MM.1S (cell line): ENCODE results near the gene INPP5D.

Experiments used
- EZH2 ChIP-seq: fragments of 300-600 bp; sonication (generic); optimal IDR thresholded peaks from 2 replicates; pipeline ENCODE3; 2017; ENCODE audit warnings: low read depth, mild to moderate bottlenecking, antibody characterized with exemption, low read length, mixed read lengths
- TF ChIP-seq, protein P1 (sequence below): fragments of 300-600 bp; sonication (generic); IDR thresholded peaks from 2 replicates; pipeline ENCODE4 v1.5.1; 2016; ENCODE audit warnings: antibody characterized with exemption, low read length, mixed read lengths

DNA sequence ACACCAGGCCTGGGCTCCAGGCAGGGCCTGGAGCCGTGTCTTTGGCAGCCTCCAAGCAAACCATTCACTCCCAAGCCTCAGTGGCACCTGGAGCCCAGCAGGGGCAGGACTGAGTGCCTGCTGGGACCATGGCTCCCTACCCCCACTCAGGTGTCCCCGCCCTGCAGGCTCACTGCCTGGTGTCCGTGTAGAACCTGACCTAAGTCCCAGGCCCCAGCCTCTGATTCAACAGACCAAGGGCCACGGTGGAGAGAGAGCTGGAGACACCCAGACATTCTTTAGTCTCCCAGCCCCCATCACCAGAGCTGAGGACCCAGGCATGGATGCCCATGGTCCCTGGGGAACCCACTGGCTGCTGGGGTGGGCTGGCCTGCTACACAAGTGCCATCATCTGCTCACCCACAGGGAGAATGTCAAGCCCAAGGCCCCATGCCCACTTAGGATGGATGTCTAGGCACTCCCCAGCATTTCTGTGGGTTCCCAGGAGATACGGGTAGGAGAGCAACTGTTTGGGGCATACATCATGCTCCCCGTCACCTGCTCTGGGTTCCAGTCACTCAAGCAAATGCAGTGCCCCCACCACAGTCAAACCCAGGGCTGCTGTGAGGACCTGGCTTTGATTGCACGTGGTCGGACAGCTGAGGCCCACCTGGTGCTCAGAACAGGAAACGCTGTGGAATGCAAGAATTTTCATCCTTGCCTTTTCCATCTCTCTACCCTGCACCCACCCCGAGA, 148.4 kb downstream of the INPP5D start:
- TF ChIP-seq, protein P1, sequence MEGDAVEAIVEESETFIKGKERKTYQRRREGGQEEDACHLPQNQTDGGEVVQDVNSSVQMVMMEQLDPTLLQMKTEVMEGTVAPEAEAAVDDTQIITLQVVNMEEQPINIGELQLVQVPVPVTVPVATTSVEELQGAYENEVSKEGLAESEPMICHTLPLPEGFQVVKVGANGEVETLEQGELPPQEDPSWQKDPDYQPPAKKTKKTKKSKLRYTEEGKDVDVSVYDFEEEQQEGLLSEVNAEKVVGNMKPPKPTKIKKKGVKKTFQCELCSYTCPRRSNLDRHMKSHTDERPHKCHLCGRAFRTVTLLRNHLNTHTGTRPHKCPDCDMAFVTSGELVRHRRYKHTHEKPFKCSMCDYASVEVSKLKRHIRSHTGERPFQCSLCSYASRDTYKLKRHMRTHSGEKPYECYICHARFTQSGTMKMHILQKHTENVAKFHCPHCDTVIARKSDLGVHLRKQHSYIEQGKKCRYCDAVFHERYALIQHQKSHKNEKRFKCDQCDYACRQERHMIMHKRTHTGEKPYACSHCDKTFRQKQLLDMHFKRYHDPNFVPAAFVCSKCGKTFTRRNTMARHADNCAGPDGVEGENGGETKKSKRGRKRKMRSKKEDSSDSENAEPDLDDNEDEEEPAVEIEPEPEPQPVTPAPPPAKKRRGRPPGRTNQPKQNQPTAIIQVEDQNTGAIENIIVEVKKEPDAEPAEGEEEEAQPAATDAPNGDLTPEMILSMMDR: no peak
- no peak for TF ChIP-seq EZH2
